PC-9 (cell line): Measurements from ENCODE around the gene TCAP.

Experiments
- EZH2 ChIP-seq: fragments of 200-600 bp; sonication (generic); IDR thresholded peaks from 2 replicates; pipeline ENCODE4 v1.8.0; 2017; ENCODE audit warnings: antibody characterized with exemption, low read depth
- TF ChIP-seq, protein P1 (sequence below): fragments of 200-600 bp; sonication (generic); conservative IDR thresholded peaks from 2 replicates; pipeline ENCODE4 v1.6.1; 2017; ENCODE audit warnings: mixed run types, antibody characterized with exemption, mild to moderate bottlenecking, moderate library complexity

DNA sequence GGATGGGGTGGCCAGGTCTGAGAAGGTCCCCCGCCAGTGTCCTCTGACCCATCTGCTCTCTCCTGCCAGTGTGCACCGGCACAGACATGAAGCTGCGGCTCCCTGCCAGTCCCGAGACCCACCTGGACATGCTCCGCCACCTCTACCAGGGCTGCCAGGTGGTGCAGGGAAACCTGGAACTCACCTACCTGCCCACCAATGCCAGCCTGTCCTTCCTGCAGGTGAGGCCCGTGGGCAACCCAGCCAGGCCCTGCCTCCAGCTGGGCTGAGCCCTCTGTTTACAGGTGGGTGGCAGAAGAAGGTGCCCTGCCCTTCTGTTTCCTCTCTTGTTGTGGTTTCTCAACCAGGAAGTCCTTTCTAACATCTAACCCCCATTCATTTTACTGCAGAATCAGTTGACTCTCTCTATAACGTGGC lies 41.8 kb downstream of the TCAP start:
- TF ChIP-seq, protein P1, sequence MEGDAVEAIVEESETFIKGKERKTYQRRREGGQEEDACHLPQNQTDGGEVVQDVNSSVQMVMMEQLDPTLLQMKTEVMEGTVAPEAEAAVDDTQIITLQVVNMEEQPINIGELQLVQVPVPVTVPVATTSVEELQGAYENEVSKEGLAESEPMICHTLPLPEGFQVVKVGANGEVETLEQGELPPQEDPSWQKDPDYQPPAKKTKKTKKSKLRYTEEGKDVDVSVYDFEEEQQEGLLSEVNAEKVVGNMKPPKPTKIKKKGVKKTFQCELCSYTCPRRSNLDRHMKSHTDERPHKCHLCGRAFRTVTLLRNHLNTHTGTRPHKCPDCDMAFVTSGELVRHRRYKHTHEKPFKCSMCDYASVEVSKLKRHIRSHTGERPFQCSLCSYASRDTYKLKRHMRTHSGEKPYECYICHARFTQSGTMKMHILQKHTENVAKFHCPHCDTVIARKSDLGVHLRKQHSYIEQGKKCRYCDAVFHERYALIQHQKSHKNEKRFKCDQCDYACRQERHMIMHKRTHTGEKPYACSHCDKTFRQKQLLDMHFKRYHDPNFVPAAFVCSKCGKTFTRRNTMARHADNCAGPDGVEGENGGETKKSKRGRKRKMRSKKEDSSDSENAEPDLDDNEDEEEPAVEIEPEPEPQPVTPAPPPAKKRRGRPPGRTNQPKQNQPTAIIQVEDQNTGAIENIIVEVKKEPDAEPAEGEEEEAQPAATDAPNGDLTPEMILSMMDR: no peak
- no peak for TF ChIP-seq EZH2
